Astrocyte (in vitro differentiated cells and primary cell): ENCODE results near the gene C11orf52.

Experiments
- EZH2 ChIP-seq: IDR thresholded peaks from 2 replicates; pipeline ENCODE4 v1.6.1; 2012; ENCODE audit warnings: mild to moderate bottlenecking, low read length, inconsistent platforms; ENCODE audit not compliant: insufficient read depth
- TF ChIP-seq, protein P1 (sequence below): IDR thresholded peaks from 2 replicates; pipeline ENCODE4 v1.5.1; 2011; ENCODE audit warnings: low read depth, mild to moderate bottlenecking, inconsistent platforms, low read length, moderate library complexity; ENCODE audit not compliant: insufficient read depth

DNA sequence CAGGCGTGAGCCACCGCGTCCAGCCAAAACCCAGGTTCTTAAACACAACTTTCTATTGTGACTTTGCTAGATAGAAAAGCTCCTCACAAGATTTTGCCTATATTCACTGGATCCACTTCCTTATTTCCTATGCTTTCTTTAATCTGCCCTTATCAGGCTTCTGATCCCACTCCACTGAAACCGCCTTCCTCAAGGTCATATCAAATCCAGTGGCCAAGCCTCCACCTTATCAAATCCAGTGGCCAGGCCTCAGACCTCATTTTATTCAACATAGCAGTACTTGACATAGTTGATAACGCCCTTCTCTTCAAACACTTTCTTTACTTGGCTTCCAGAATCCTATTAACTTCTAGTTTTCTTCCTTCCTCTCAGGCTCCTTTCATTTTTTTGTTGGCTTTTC is 48.0 kb downstream of the C11orf52 start:
- TF ChIP-seq, protein P1, sequence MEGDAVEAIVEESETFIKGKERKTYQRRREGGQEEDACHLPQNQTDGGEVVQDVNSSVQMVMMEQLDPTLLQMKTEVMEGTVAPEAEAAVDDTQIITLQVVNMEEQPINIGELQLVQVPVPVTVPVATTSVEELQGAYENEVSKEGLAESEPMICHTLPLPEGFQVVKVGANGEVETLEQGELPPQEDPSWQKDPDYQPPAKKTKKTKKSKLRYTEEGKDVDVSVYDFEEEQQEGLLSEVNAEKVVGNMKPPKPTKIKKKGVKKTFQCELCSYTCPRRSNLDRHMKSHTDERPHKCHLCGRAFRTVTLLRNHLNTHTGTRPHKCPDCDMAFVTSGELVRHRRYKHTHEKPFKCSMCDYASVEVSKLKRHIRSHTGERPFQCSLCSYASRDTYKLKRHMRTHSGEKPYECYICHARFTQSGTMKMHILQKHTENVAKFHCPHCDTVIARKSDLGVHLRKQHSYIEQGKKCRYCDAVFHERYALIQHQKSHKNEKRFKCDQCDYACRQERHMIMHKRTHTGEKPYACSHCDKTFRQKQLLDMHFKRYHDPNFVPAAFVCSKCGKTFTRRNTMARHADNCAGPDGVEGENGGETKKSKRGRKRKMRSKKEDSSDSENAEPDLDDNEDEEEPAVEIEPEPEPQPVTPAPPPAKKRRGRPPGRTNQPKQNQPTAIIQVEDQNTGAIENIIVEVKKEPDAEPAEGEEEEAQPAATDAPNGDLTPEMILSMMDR: no peak
- no peak for TF ChIP-seq EZH2
